ENCODE data around the gene EID3. TPM values are rescaled to one million over a fixed set of nuclear protein-coding genes. Genes with fewer than 3 reads are reported as not detected.

EID3 gene
- total RNA-seq, 1 donor from 2014 or later, result 1.7 TPM

DNA sequence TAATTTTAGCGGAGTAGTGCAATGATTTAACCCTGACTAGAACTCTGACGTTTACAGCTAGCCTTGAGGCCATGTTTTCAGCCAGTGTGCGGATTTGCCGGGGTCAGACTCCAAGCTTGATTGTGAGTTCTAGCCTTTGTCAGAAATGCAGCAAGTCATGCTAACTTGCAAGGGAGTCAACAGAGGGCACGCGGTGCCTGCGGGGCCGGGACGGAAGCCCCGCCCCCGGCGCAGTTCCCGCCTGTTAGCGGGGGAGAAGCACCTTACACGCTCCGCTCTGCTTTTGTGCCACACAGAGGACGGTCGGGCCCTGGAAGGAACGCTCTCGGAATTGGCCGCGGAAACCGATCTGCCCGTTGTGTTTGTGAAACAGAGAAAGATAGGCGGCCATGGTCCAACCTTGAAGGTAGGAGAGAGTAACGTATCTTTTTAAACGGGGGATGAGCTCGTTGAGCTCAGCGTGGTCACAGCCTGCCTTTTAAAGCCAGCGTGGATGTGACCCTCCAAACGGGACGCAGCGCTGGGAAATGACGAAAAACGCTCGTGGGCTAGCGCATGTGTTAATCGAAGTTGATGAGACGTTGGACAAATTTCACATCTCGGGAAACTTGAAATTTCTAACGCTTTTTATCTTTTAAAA, 14.8 kb upstream of the EID3 start:
- peak; percentile 84 for DNase-seq (ENCODE audit: low read depth)

DNA sequence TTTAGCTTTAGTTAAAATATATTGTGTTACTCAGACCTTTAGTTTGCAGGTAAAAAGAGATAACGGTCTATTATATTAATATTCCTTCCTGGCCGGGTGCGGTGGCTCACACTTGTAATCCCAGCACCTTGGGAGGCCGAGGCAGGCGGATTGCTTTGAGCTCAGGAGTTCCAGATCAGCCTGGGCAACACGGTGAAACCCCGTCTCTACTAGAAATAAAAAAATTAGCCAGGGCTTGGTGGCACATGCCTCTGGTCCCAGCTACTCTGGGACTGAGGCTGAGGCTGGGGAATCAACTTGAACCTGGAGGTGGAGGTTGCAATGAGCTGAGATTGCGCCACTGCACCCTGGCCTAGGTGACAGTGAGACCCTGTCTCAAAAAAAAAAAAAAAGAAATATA, 13.2 kb upstream of the EID3 start:
- no peak for DNase-seq (ENCODE audit: low read depth)

DNA sequence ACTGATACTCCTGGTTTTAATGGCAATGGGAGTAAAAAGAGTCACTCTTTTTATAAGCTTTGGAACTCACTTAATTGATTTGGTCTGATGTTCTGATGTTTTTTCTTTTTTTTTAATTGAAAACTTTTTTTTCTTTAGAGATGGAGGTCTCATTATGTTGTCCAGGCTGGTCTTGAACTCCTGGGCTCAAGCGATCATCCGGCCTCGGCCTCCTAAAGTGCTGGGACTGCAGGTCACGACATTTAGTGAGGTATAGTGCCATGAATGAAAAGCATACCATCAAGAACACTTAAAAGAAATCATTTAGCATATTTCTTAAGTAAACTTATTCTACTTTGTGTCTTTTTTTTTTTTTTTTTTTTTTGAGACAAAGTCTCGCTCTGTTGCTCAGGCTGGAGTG, 12.7 kb upstream of the EID3 start:
- no peak for DNase-seq (ENCODE audit: low read depth)

DNA sequence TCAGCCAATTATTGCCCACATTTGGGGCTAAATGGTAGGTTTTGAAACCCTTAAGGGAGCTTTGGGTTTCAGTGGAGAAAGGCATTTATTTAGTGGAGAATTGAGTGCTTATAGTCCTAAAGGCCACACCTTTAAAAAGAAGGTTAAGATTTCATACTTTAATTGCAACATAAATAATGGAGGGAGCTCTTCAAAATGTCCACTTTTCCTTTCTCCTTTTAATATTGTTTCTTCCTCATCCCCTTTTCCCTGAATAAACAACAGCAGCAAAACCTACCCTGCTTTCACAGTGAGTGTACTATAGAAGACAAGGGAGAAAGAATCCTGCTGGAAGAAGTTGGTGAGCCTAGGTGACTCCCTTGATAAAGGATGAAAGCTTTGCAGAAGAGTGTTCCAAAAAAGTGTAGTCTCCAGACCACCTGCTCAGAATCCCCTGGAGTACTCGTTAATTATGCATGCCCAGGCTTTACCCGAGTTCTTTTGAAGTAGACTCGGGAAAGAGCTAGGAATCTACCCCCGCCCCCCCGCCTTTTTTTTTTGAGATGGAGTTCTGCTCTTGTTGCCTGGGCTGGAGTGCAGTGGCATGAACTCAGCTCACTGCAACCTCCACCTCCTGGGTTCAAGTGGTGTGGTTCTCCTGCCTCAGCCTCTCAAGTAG, 11.5 kb upstream of the EID3 start:
- no peak for DNase-seq (ENCODE audit: low read depth)

DNA sequence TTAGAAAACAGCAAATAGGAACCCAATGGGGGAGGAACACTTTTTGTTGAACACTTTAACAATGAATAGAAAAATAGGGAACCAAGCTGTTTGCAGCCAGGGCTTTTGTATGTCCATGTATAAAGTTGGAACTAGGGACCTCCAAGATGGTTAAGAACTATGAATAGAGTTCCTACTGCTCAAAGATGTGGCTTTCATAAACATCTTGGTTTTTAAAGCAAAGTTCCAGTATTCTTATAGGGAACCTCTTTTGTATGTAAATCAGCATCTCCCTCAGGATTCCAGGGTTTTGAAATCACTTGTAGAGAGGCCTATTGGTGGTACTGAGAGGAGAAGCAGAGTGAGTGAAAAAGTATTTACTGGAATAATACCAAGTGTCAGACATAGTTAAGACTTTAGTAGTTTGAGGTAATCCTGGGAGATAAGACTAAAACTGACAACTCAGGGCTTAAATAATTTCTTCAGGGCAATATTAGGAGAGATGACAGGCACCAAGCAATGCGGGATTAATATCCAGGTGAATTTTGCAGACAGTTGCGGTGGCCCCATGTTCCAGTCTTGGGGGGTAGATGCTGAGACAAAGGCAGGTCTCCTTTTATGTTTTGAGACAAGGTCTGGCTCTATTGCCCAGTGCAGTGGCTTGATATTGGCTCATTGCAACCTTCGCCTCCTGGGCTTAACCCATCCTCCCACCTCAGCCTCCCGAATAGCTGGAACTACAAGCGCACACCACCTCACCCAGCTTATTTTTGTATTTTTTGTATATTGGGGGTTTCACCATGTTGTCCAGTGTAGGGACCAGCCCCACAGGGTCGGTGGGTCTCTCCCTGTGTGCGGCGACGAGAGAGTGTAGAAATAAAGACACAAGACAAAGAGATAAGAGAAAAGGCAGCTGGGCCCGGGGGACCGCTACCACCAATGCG, 10.4 kb upstream of the EID3 start:
- DNase-seq (ENCODE audit: low read depth), result no peak

DNA sequence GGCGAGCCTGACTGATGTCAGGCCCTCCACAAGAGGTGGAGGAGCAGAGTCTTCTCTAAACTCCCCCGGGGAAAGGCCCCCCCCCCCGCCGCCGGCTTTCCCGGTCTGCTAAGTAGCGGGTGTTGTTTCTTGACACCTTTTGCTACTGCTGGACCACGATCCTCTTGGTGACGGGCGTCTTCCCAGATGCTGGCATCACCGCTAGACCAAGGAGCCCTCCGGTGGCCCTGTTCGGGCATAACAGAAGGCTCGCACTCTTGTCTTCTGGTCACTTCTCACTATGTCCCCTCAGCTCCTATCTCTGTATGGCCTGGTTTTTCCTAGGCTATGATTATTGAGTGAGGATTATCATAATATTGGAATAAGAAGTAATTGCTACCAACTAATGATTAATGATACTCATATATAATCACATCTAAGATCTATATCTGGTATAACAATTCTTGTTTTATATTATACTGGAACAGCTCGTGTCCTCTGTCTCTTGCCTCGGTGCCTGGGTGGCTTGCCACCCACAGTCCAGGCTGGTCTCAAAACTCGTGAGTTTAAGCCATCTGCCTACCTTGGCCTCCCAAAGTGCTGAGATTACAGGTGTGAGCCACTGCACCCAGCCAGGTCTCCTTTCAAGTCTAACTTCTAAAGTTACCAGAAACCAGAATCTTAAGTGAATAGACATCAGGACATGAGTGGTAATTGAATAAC, 9.2 kb upstream of the EID3 start:
- DNase-seq (ENCODE audit: low read depth), result peak; percentile 43

DNA sequence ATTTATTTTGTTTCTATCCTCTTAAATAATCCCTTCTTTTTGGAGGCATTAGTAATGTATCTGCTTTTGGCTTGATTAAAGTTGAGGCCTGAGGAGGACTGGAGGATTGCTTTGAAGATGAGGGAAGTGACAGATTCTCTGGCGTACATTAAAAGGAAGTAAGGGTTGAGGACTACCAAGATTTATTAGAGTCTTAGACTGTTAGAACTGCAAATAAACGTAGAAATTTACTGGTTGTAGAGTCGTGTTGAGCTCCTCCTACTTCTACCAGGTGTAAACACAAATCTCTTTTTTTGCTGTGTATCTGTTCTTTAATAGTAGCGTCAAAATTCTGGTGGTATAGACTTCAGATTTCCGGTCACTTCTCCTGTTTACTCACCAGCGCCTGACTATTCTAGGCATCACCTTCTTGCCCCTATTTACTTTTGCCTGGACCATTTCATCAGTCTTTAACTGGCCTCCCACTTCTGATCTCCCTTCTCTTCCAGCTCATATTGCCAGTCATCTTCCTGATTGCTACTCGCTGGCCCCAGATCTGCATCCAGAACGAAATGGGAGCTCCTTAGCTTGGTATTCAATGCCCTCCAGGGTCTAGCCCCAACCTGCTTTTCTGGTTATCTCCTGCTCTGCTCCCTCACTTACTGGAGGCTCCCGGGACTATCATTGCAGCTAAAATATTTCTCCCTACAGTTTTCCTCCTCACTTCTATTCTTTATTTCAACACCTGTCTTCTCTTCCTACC, 8.4 kb upstream of the EID3 start:
- no peak for DNase-seq (ENCODE audit: low read depth)

DNA sequence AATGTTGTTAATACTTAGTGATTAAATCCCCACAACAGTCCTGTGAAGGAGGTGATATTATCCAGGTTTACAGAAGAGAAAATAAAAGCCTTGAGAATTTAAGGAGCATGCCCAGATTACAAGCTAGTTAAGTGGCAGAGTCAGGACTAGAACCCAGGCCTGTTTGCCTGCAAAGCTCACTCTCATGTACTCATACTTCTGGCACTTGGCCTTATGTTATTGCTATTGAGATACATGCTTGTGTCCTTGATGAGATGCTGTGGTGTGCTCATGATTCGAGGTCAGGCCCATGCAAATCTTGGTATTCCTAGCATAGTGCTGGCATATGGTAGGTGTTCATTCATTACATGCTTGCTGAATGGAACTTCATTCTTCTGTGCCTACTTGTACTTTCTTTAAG, 7.6 kb upstream of the EID3 start:
- no peak for DNase-seq (ENCODE audit: low read depth)

DNA sequence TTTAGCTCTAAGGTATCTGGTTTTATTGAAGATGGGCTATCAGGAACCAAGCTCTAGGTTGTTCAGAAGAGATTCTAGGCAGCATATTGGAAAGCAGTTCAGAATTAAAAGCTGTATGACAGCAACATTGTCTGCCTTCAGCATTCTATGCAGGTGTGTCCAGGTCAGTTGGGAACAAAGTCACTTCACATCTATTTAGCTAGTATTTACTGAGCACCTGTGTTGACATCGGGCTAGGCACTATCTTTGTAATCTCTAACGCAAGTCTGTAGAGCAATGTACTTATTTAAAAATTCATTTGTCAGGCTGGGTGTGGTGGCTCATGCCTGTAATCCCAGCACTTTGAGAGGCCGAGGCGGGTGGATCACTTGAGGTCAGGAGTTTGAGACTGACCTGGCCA, 6.8 kb upstream of the EID3 start:
- DNase-seq (ENCODE audit: low read depth), result no peak

DNA sequence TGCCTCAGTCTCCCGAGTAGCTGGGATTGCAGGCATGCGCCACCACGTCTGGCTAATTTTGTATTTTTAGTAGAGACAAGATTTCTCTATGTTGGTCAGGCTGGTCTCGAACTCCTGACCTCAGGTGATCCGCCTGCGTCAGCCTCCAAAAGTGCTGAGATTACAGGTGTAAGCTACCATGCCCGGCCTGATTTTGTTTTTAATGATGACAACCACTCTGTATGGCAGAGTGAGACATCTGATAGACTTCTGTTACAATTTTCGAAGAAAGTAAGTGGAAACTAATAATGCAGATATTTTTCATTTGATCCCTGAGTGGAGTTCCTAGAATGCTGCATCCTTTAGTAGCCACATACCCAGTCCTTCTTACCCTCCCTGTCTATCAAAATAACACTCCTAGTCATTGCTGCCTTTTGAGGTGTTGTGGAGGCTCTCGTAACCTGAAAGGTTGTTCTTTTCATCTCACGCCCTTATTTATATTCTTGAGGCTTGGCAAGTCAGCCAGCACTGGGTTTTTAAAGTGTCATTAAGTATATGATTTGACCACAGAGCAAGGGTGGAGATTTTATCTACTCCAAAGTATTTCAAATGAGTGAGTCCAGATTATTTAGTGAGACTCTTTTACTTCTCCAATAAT, 5.9 kb upstream of the EID3 start:
- DNase-seq (ENCODE audit: low read depth), result no peak

DNA sequence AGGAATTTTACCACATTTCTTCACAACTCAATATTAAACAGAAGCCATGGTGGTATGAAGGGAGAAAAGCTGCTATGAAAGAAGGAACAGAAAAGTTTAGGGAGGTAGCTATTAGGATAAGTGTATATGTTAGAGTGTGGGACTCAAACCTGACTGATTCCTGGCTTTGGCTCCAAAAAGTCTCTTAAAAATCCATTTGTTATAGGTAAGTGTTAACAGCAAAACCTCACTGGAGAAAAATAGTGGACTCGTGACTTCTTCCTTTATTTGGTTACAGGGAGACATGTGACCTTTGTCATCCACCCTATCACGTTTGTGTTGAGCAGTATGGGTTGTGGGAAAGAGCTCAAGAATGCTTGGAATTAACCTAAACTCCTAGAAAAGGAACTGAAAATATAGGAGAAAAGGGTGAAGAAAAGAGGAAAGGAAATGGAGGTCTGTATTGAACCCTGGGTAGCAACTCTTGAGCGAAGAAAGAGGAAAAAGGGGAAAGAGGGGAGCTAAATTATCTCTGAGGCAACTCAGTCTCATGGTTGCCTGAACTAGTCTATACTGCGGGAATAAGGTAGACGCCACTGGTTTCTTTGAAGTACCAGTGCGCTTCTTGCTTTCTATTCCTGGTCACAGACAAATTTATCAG, 3.6 kb upstream of the EID3 start:
- DNase-seq (ENCODE audit: low read depth), result no peak

DNA sequence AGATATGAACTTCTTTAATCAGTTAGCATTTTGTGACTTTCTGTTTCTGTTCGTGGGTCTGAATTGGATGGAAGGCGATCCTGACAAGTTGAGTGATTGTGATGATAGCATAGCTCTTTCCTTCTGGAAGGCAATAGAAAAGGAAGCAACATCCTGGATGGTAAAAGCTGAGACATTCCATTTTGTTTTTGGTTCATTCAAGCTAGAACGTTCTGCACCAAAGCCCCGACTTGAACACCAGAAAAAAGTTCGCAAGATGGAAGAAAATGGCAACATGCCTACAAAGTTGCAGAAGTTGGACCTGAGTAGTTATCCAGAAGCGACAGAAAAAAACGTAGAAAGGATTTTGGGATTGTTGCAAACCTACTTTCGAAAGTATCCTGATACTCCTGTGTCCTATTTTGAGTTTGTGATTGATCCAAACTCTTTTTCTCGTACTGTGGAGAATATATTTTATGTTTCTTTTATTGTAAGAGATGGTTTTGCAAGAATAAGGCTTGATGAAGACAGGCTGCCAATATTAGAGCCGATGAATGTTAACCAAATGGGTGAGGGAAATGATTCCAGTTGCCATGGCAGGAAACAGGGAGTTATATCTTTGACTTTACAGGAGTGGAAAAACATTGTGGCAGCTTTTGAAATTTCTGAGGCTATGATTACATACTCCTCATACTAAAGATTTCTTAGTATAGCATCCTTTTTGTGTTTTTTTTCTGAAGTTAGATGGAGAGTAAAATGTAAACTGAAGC, 896 bp downstream of the EID3 start:
- no peak for DNase-seq (ENCODE audit: low read depth)

DNA sequence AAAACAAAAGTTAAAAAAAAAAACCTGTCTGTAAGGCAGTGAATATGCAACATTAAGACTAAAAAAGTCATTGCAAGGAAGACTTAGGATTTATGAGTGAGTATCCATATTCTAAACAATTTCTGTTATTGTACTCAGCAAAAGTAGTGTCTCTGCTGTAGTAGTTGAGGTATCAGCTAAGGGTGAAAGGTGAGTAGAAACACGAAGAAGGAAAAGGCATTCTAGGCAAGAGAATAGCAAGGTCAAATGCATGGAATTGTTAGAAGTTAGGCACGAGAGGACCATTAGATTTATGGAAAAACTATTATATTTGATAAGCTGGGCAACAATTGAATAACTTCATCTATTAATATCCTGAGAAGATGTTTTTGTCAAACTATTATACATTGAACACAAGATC, 1.8 kb downstream of the EID3 start:
- no peak for DNase-seq (ENCODE audit: low read depth)

DNA sequence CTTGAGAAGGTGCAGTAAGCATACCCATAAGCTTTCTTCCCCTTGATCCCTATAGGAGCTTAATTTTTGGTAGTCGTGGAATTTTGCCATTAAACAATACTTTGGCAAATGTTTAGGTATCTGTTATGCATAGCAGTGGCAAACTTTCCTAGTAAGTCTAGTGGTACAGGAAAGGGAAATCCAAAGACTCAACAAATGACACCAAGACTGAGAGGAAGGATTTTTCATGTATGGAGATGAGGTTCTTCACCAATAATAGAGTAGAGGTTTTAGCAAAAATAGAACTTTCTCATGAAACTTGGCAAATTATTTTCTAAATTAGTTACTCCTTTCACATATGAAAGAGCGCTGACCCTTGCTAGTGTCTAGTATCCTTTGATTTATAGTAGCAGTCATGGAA, 2.8 kb downstream of the EID3 start:
- DNase-seq (ENCODE audit: low read depth), result no peak

DNA sequence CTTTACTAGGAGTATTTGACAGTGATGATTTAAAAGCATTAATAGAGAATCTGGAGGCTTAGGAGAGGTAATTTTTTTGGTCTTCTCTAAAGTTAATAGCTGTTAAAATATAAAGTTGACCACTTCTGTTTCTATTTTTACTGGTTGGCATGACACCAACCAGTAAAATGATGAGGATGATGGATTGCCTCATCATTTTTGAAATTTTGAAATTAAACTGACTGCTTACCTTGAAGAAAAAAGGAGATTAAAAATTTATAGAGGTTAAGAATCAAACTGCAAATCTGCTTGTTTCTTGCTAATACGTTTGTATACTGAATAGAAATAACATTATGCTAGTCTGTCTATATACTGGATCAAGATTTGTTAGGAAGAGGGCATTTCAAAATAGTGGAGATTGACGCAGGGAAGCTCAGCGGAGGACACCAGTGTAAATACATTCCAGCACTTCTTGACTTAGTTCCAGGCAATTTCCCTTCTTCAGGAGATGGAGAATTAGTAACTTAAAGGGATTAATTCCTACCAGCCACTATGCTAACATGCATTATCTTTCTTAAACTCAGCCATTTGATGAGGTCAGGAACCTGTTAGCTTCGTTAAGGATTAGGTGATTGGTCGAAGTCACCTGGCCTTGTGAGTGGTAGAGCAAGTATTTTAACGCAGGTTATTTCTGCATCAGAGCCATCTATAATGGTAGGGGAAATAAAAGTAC, 3.6 kb downstream of the EID3 start:
- no peak for DNase-seq (ENCODE audit: low read depth)

DNA sequence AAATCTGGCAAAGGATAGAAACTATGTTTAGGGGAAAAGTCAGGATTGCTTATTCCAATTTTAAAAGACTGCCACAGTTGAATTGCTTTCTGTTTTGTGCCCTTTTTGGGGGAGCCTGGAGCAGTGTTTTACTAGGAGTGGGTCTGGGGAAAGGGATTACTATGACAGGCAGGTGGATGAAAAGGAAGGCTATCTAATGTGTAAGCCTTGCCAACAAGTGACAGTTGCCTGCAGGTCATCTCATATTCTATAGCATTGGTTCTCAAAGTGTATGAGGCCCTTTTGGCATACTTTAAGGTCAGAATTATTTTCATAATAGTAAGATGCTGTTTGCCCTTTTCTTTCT, 4.1 kb downstream of the EID3 start:
- DNase-seq (ENCODE audit: low read depth), result no peak

DNA sequence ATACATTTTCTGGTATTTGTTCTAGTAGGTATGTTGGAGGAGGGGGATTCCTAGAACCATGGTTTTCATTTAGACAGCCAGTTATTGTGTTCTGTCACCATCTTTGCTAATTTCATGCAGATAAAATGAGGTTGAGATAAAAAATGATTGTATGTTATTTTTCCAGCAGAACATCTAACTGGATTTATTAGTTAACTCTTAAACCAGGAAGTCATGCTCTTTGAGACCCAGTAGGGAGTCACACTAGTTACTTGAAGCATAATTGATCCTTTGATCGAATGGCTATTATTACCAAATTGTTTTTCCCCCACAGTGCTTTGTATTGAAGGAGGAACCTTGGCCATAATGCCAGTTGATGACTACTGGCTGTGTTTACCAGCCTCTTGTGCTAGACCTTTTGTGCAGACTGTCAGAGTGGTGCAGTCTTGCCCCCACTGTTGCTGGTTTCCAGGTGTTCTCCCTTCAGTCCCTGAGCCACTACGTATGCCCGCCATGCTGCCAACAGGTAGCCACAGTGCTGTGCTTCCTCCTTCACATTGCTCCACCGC, 6.0 kb downstream of the EID3 start:
- DNase-seq (ENCODE audit: low read depth), result no peak
